Activated naive CD8-positive, alpha-beta T cell (primary cell): Measurements from ENCODE around the gene SEC14L1.

Source experiments
- H3K27ac Mint-ChIP-seq: one replicate; pipeline ENCODE4 v1.8.0; 2021; ENCODE audit warnings: mixed read lengths
- H3K27me3 Mint-ChIP-seq: one replicate; pipeline ENCODE4 v1.8.0; 2021; ENCODE audit warnings: mixed read lengths
- H3K36me3 Mint-ChIP-seq: one replicate; pipeline ENCODE4 v1.8.0; 2021; ENCODE audit warnings: mixed read lengths
- H3K4me1 Mint-ChIP-seq: one replicate; pipeline ENCODE4 v1.8.0; 2021; ENCODE audit warnings: low read depth, mixed read lengths
- H3K4me3 Mint-ChIP-seq: one replicate; pipeline ENCODE4 v1.8.0; 2021; ENCODE audit warnings: mild to moderate bottlenecking, mixed read lengths
- H3K9me3 Mint-ChIP-seq: one replicate; pipeline ENCODE4 v1.8.0; 2021; ENCODE audit warnings: low read depth, mixed read lengths

SEC14L1 gene

DNA sequence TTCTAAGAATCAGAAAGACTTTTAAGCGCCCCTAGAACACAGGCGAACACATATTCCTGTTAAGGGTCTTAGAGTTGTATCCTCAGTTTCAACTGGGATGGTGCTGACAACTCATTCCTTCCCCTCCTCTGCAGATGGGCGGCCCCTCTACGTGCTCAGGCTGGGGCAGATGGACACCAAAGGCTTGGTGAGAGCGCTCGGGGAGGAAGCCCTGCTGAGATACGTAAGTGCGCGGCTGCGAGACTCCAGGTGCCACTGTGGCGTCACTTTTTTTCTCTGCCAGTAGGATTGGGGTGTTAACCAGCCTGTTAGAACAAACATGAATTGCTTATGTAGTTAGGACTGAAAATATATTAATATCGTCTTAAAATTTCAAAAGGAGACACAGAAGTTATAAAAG, 62.7 kb downstream of the SEC14L1 start:
- H3K27ac Mint-ChIP-seq: no peak overlapping the region
- H3K4me3 Mint-ChIP-seq: no peak overlapping the region

DNA sequence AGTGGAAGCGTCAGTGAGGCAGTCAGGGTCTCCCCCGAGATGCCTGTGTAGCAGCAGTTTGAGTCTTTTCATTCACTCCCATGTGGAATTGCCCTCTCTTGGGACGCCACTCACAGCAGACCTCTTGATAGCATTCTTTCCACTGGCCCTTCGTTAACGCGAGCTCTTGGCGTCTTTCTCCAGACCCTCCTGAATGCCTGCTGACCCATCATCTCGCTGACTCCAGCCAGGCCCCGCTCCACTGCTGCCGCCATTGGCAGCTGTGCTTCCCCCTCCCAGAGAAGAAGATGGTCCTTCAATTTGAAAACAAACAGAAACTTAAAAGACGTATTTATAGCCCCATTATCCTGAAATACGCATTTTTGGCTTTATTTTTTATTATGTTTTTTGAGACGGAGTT, 63.1 kb downstream of the SEC14L1 start:
- no peak overlapping the region for H3K27ac Mint-ChIP-seq
- H3K36me3 Mint-ChIP-seq: peaks cover 14% of the 10 kb centered on the region
- no peak overlapping the region for H3K4me3 Mint-ChIP-seq
- H3K27me3 Mint-ChIP-seq: no peaks in the 10 kb centered on the region
- no peaks in the 10 kb centered on the region for H3K9me3 Mint-ChIP-seq
- H3K4me1 Mint-ChIP-seq: no peaks in the 10 kb centered on the region

More for the DNA sequence above, 62.7 kb downstream of the SEC14L1 start:
- Mint-ChIP-seq H3K4me1 (no peaks in the 10 kb centered on the region), H3K36me3 (peaks cover 14% of the 10 kb centered on the region), H3K9me3 (no peaks in the 10 kb centered on the region), H3K27me3 (no peaks in the 10 kb centered on the region)

DNA sequence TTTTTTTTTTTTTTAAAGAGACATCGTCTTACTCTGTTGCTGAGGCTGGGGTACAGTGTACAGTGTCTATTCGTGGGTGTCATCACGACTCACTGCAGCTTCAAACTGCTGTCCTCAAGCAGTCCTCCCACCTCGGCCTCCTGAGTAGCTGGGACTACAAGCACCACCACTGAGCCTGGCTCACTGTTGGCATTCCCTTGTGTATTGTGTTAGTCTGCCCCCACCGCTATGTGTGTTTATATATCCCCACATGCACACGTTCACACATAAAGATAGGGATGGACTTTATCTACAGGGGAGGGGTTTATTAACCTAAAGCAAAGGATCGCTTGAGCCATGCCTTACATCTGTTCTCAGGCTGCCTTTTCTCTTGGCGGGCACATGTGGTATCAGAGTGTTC, 63.8 kb downstream of the SEC14L1 start:
- Mint-ChIP-seq H3K4me1 (no peaks in the 10 kb centered on the region), H3K27me3 (no peaks in the 10 kb centered on the region), H3K4me3 (no peak overlapping the region), H3K27ac (no peak overlapping the region), H3K9me3 (no peaks in the 10 kb centered on the region), H3K36me3 (peaks cover 13% of the 10 kb centered on the region)

DNA sequence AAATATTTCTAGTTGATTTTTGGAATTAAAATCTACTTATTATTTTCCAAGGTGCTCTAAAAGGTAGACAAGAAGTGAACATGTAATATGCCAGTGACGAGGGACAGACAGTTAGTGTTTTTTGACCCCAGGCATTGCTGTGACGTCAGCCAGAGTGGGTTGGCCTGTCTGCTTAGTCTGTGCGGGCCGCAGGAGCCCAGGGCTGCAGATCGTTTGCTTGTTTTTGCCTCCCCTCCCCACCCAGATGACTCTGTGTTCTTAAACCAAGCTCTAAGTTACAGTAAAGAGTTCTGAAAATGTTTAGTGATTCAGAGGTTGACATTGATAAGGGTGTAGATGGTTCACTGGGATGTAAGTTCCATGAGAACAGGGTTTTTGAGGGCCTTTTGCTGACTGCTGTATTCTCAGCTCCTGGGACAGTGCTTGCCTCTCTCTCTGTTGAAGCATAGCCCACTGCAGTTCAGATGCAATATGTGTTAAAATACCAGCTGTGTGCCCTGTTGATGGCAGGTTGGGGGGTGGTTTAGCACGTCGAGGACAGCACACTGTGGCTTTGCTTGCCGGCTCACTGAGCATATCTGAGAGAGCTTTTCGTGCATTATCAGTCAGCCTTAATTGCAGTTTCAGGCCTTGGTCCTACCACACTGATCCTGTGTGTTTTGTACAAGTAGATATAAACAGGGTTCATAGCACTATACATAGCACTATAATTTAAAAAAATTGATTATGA, 64.8 kb downstream of the SEC14L1 start:
- Mint-ChIP-seq H3K4me1 (no peaks in the 10 kb centered on the region), H3K9me3 (no peaks in the 10 kb centered on the region), H3K27ac (no peak overlapping the region), H3K4me3 (no peak overlapping the region), H3K36me3 (peaks cover 13% of the 10 kb centered on the region), H3K27me3 (no peaks in the 10 kb centered on the region)

DNA sequence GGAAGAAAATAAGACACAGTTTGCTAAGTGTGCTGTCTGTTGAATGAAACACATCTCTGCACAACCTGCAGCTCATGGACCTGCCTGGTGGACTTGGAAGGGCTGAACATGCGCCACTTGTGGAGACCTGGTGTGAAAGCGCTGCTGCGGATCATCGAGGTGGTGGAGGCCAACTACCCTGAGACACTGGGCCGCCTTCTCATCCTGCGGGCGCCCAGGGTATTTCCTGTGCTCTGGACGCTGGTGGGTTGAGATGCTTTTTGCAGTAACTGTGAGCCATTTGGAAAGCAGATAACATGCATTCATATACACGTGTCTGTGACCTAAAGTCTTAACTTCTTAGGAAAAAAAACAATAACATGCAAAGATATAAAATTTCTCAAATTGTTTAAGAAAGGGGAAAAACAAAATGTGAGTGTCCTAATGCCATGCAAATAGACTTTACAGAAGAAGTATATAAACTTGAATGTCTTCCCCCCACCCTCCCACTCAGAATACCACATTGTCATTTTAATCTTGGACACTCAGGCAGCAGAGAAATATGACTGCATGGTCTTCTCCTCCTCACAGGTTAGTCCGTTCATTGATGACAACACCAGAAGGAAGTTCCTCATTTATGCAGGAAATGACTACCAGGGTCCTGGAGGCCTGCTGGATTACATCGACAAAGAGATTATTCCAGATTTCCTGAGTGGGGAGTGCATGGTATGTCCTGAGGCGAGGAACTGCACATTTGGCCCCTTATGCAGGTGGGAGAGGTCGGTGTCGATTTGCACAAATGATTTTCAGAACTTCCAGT, 65.6 kb downstream of the SEC14L1 start:
- Mint-ChIP-seq H3K9me3 (no peaks in the 10 kb centered on the region), H3K4me3 (no peak overlapping the region), H3K4me1 (no peaks in the 10 kb centered on the region), H3K27ac (no peak overlapping the region), H3K36me3 (peaks cover 10% of the 10 kb centered on the region), H3K27me3 (no peaks in the 10 kb centered on the region)

DNA sequence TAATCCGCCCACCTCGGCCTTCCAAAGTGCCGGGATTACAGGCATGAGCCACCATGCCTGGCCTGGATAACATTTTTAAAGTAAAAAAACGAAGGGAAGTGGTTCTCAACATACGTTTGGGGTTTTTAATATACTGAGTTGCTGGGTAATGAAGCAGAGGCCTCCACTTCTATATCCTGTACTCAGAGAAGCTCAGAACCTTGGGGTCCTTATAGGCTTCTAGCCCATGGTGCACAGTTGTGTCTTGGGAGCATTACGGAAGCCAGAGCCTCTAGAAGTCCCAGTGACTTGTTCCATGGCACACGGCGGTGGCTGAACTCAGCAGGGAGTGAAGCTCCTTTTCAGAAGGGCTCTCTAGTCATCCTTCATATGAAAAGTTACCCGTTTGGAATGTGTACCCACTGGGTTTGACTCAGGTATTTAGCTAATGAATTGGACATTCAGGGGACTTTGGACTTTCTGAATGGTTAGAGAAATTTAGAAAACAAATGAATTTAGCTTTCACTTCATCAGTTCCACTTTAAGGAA, 67.0 kb downstream of the SEC14L1 start:
- no peaks in the 10 kb centered on the region for H3K4me1 Mint-ChIP-seq
- H3K9me3 Mint-ChIP-seq: no peaks in the 10 kb centered on the region
- no peak overlapping the region for H3K4me3 Mint-ChIP-seq
- H3K36me3 Mint-ChIP-seq: peaks cover 14% of the 10 kb centered on the region
- H3K27me3 Mint-ChIP-seq: no peaks in the 10 kb centered on the region
- H3K27ac Mint-ChIP-seq: no peak overlapping the region

DNA sequence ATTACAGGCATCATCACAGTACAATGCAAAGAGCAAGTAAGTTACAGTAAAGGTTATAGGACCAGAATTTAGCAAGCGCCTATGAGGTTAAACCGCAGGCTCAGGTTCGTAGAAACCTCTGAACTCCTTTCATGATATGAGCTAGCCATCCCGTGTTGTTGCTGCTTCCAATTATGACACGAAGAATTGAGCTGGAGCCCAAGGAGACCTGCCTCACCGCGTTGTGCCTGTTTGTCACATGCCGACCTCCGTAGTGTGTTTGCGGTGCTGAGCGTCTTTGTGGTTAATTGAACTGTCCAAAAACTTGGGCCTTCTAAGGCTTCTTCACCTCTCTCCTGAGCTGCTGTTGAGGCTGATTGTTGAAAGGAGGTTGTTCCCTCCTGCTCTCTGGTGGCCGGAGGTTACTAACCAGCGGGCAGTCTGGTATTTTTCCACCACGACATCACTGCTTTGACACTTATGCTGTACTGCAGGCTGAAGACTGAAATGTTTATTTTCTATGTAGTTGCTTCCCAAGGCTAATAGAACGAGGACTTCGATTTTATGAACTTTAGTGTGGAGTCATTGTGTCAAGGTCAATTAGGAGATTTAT, 67.5 kb downstream of the SEC14L1 start:
- Mint-ChIP-seq H3K9me3 (no peaks in the 10 kb centered on the region), H3K27me3 (no peaks in the 10 kb centered on the region), H3K4me3 (no peak overlapping the region), H3K36me3 (peaks cover 14% of the 10 kb centered on the region), H3K27ac (no peak overlapping the region), H3K4me1 (no peaks in the 10 kb centered on the region)

DNA sequence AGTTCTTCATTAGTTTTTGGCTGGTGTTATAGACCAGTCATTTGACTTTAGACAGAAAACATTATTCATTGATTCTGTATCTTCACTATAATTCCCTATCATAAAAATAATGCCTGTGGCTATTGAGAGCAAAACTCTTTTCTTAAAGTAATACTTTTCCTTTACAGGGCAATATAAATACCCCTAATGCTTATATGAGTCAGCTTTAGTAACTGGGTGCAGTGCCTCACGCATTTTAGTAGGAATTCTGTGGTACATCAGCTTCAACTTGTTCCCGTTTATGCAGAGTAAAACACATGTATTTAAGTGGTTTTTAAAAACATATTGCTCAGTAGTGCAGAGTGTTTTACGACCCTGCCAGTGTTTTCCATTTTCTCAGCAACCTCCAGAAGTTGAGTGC, 68.1 kb downstream of the SEC14L1 start:
- Mint-ChIP-seq H3K27me3 (no peaks in the 10 kb centered on the region), H3K4me1 (no peaks in the 10 kb centered on the region), H3K4me3 (no peak overlapping the region)

DNA sequence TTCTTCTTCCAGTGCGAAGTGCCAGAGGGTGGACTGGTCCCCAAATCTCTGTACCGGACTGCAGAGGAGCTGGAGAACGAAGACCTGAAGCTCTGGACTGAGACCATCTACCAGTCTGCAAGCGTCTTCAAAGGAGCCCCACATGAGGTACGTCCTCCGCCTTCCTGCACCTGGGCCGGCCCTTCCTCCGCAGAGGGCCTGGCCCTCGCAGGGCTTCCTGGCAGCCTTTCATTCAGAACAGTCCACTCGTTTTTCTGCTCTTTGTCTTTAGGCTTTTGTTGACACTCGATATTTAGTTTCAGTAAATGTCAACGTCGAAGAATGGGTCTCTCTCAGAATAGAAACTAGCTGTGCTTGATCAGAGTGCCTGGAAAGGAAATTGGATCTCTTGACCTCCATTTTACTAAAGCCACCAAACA, 68.6 kb downstream of the SEC14L1 start:
- peaks cover 14% of the 10 kb centered on the region for H3K36me3 Mint-ChIP-seq
- H3K4me3 Mint-ChIP-seq: no peak overlapping the region
- no peak overlapping the region for H3K27ac Mint-ChIP-seq
- no peaks in the 10 kb centered on the region for H3K4me1 Mint-ChIP-seq
- H3K9me3 Mint-ChIP-seq: no peaks in the 10 kb centered on the region
- H3K27me3 Mint-ChIP-seq: no peaks in the 10 kb centered on the region

More for the DNA sequence above, 68.1 kb downstream of the SEC14L1 start:
- H3K9me3 Mint-ChIP-seq: no peaks in the 10 kb centered on the region
- no peak overlapping the region for H3K27ac Mint-ChIP-seq
- H3K36me3 Mint-ChIP-seq: peaks cover 14% of the 10 kb centered on the region

DNA sequence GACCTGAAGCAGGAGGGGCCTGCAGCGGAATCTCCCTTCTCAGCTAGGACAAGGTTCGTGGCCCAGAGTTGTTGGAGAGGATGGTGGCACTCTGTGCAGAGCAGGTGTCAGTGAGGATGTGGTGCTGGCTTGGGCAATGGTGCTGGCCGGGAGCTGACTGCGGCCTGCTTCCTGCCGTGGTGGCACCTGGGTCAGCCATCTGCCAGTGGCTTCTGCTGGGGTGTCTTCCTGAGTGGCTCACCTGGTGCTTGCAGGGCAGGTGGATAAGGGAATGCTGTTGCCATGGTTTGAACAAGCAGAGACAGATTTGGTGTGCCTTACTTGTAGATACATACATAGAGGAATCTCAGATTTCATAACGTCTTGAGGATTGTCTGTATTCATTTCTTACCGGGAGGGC, 69.6 kb downstream of the SEC14L1 start:
- Mint-ChIP-seq H3K9me3 (no peaks in the 10 kb centered on the region), H3K27ac (no peak overlapping the region), H3K36me3 (peaks cover 11% of the 10 kb centered on the region), H3K4me1 (no peaks in the 10 kb centered on the region), H3K4me3 (no peak overlapping the region), H3K27me3 (no peaks in the 10 kb centered on the region)

DNA sequence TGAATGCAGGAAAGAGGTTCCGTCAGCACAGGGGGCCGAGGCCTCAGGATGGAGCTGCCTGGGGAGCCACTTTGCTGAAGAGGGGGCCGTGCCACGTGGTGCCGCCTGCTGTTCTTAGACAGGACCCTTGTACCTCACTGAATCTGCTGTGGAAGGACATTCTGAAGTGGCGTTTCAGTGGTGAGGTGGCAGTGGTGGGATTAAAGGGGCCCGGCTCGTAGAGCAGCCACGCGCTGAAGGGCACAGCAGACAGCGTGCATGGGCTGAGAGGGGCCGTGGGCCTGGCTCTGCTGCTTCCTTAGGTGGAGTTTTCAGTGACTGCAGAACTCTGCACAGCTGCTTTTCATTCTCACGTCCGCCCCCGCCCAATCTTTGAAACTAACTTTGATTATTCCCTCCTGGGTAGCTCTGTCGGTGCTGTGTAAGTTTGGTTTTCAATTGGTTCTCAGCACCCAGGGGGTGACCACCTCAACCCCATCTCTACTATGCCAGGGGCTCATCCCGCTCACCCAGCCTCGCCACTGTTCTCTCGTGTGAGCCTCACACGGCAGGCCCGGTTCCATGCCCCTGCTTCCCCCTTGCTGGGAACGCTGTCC, 70.3 kb downstream of the SEC14L1 start:
- peaks cover 9% of the 10 kb centered on the region for H3K36me3 Mint-ChIP-seq
- H3K4me1 Mint-ChIP-seq: no peaks in the 10 kb centered on the region
- no peak overlapping the region for H3K27ac Mint-ChIP-seq
- H3K4me3 Mint-ChIP-seq: no peak overlapping the region
- no peaks in the 10 kb centered on the region for H3K27me3 Mint-ChIP-seq
- H3K9me3 Mint-ChIP-seq: no peaks in the 10 kb centered on the region

DNA sequence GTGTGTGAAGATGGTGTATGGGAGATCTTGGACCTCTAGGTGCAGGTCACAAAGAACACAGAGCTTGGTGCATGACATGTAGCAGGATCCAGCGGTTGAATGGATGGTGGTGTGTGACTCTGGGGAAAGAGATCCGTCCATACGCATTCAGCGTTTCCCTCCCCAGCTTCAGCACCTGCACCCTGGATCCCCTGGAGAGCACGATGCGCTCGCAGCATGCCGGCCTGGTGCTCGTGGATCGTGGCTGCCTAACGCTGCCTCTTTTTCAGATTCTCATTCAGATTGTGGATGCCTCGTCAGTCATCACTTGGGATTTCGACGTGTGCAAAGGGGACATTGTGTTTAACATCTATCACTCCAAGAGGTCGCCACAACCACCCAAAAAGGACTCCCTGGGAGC, 70.9 kb downstream of the SEC14L1 start:
- no peak overlapping the region for H3K4me3 Mint-ChIP-seq

DNA sequence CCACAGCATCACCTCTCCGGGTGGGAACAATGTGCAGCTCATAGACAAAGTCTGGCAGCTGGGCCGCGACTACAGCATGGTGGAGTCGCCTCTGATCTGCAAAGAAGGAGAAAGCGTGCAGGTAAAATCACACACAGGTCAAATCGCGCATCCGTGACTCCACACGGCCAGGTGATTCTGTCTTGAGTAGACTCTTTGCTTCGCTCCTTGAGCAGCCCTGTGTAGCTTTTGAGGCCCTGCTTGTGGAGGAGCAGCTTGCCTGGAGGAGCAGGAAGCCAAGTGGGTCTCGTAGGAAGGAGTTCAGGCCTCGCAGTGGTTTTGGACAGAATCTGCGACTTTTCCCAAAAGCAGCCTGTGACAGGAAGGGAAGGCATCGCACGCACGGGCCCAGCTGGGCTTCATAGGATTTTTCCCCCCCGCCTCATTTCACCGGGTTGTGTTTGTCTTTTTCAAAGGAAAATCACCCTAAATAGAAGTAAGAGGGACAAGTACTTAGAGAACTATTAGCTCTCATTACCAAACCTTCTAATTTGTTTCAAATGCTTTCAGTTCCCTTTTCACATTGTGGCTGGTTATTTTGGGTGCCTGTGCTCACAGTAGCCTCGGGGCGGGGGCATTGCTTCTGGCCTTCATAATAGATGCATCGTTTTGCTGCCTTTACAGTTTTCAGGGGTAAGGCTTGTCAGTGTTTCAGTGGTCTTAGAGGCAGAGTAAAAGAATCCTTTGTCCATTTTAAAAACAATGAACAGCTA, 71.5 kb downstream of the SEC14L1 start:
- Mint-ChIP-seq H3K9me3 (no peaks in the 10 kb centered on the region), H3K4me1 (no peaks in the 10 kb centered on the region), H3K36me3 (peaks cover 9% of the 10 kb centered on the region), H3K4me3 (no peak overlapping the region), H3K27ac (no peak overlapping the region), H3K27me3 (no peaks in the 10 kb centered on the region)

More for the DNA sequence above, 70.9 kb downstream of the SEC14L1 start:
- H3K4me1 Mint-ChIP-seq: no peaks in the 10 kb centered on the region
- no peaks in the 10 kb centered on the region for H3K27me3 Mint-ChIP-seq
- H3K27ac Mint-ChIP-seq: no peak overlapping the region
- H3K36me3 Mint-ChIP-seq: peaks cover 9% of the 10 kb centered on the region
- no peaks in the 10 kb centered on the region for H3K9me3 Mint-ChIP-seq
